Measurements from ENCODE around the gene RAVER2. TPM values are rescaled to one million over a fixed set of nuclear protein-coding genes. Genes with fewer than 3 reads are reported as not detected.
"Not testable (repeated sequence)": the region's sequence is repeated elsewhere in the genome, so short reads cannot be mapped to it uniquely, and the experiment has no call there.

RAVER2 gene
- total and polyA plus RNA-seq, 2 experiments from 2014 or later = 7.8 to 24.6 TPM

DNA sequence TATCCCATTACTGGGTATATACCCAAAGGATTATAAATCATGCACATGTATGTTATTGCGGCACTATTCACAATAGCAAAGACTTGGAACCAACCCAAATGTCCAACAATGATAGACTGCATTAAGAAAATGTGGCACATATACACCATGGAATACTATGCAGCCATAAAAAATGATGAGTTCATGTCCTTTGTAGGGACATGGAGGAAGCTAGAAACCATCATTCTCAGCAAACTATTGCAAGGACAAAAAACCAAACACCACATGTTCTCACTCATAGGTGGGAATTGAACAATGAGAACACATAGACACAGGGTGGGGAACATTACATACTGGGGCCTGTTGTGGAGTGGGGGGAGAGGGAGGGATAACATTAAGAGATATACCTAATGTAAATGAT is 4.2 kb upstream of the RAVER2 start:
- H3K4me3 ChIP-seq; H3K27ac ChIP-seq (ENCODE audit: low read depth); H3K4me3 Mint-ChIP-seq; H3K36me3 Mint-ChIP-seq (ENCODE audit: low read depth); H4K20me1 ChIP-seq (replicated peaks; ENCODE audit: insufficient read depth); H3F3A ChIP-seq (replicated peaks; ENCODE audit: low read depth); H3K4me2 ChIP-seq; ATAC-seq; H3K36me3 ChIP-seq (ENCODE audit: insufficient read depth); H3K9me3 Mint-ChIP-seq; DNase-seq (ENCODE audit: low spot score); H3K27me3 ChIP-seq (ENCODE audit: insufficient read depth); H3K9me2 ChIP-seq (ENCODE audit: insufficient read depth); H3K79me2 ChIP-seq (replicated peaks; ENCODE audit: insufficient read depth); H3K27me3 Mint-ChIP-seq (ENCODE audit: insufficient read depth, low read depth, poor library complexity); H3K4me1 ChIP-seq (ENCODE audit: insufficient read depth); H3K27ac Mint-ChIP-seq; H2AFZ ChIP-seq: not testable (repeated sequence)
- H3K4me1 Mint-ChIP-seq = peaks cover 11% of the 10 kb centered on the region

- DNase-seq (ENCODE audit: low spot score) (no peak), ATAC-seq (no peak)
- peaks cover 19% of the 10 kb centered on the region for H4K20me1 ChIP-seq (replicated peaks; ENCODE audit: insufficient read depth)
- H3K79me2 ChIP-seq (replicated peaks; ENCODE audit: insufficient read depth) = peaks cover 32% of the 10 kb centered on the region
- peak overlapping the region; percentile 84; the same call in 1 of the 2 replicates for H2AFZ ChIP-seq
- H3K4me1 Mint-ChIP-seq = peaks cover 25% of the 10 kb centered on the region
- H3F3A ChIP-seq (replicated peaks; ENCODE audit: low read depth) = no peaks in the 10 kb centered on the region; the same call in 1 of the 2 replicates
- no peaks in the 10 kb centered on the region for H3K9me3 Mint-ChIP-seq
- 0 out of 2 replicates have a peak overlapping the region, but pooled peaks have one; percentile 0 for H3K27ac Mint-ChIP-seq
- peak overlapping the region; percentile 89 for H3K4me3 ChIP-seq
- no peaks in the 10 kb centered on the region for H3K36me3 Mint-ChIP-seq (ENCODE audit: low read depth)
- H3K27me3 Mint-ChIP-seq (ENCODE audit: insufficient read depth, low read depth, poor library complexity) = no peaks in the 10 kb centered on the region
- H3K36me3 ChIP-seq (ENCODE audit: insufficient read depth) = peaks cover 2% of the 10 kb centered on the region; the same call in 1 of the 2 replicates
- H3K27ac ChIP-seq (ENCODE audit: low read depth) = no peak overlapping the region
- peaks cover 9% of the 10 kb centered on the region for H3K27me3 ChIP-seq (ENCODE audit: insufficient read depth)
- H3K9me2 ChIP-seq (ENCODE audit: insufficient read depth) = no peaks in the 10 kb centered on the region
- peak overlapping the region; percentile 70 for H3K4me2 ChIP-seq
- peak overlapping the region; percentile 72 for H3K4me3 Mint-ChIP-seq
- H3K4me1 ChIP-seq (ENCODE audit: insufficient read depth) = peaks cover 20% of the 10 kb centered on the region
- TF ChIP-seq, protein P1, sequence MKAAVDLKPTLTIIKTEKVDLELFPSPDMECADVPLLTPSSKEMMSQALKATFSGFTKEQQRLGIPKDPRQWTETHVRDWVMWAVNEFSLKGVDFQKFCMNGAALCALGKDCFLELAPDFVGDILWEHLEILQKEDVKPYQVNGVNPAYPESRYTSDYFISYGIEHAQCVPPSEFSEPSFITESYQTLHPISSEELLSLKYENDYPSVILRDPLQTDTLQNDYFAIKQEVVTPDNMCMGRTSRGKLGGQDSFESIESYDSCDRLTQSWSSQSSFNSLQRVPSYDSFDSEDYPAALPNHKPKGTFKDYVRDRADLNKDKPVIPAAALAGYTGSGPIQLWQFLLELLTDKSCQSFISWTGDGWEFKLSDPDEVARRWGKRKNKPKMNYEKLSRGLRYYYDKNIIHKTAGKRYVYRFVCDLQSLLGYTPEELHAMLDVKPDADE (IDR thresholded peaks at IDR 0.05) = no peak
- TF ChIP-seq, protein P2, sequence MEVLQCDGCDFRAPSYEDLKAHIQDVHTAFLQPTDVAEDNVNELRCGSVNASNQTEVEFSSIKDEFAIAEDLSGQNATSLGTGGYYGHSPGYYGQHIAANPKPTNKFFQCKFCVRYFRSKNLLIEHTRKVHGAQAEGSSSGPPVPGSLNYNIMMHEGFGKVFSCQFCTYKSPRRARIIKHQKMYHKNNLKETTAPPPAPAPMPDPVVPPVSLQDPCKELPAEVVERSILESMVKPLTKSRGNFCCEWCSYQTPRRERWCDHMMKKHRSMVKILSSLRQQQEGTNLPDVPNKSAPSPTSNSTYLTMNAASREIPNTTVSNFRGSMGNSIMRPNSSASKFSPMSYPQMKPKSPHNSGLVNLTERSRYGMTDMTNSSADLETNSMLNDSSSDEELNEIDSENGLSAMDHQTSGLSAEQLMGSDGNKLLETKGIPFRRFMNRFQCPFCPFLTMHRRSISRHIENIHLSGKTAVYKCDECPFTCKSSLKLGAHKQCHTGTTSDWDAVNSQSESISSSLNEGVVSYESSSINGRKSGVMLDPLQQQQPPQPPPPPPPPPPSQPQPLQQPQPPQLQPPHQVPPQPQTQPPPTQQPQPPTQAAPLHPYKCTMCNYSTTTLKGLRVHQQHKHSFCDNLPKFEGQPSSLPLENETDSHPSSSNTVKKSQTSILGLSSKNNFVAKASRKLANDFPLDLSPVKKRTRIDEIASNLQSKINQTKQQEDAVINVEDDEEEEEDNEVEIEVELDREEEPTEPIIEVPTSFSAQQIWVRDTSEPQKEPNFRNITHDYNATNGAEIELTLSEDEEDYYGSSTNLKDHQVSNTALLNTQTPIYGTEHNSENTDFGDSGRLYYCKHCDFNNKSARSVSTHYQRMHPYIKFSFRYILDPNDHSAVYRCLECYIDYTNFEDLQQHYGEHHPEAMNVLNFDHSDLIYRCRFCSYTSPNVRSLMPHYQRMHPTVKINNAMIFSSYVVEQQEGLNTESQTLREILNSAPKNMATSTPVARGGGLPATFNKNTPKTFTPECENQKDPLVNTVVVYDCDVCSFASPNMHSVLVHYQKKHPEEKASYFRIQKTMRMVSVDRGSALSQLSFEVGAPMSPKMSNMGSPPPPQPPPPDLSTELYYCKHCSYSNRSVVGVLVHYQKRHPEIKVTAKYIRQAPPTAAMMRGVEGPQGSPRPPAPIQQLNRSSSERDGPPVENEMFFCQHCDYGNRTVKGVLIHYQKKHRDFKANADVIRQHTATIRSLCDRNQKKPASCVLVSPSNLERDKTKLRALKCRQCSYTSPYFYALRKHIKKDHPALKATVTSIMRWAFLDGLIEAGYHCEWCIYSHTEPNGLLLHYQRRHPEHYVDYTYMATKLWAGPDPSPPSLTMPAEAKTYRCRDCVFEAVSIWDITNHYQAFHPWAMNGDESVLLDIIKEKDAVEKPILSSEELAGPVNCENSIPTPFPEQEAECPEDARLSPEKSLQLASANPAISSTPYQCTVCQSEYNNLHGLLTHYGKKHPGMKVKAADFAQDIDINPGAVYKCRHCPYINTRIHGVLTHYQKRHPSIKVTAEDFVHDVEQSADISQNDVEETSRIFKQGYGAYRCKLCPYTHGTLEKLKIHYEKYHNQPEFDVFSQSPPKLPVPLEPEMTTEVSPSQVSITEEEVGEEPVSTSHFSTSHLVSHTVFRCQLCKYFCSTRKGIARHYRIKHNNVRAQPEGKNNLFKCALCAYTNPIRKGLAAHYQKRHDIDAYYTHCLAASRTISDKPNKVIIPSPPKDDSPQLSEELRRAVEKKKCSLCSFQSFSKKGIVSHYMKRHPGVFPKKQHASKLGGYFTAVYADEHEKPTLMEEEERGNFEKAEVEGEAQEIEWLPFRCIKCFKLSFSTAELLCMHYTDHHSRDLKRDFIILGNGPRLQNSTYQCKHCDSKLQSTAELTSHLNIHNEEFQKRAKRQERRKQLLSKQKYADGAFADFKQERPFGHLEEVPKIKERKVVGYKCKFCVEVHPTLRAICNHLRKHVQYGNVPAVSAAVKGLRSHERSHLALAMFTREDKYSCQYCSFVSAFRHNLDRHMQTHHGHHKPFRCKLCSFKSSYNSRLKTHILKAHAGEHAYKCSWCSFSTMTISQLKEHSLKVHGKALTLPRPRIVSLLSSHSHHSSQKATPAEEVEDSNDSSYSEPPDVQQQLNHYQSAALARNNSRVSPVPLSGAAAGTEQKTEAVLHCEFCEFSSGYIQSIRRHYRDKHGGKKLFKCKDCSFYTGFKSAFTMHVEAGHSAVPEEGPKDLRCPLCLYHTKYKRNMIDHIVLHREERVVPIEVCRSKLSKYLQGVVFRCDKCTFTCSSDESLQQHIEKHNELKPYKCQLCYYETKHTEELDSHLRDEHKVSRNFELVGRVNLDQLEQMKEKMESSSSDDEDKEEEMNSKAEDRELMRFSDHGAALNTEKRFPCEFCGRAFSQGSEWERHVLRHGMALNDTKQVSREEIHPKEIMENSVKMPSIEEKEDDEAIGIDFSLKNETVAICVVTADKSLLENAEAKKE (CRISPR knock-in tag; IDR thresholded peaks at IDR 0.05) = no peak
- no peak for TF ChIP-seq STAT1 (IDR thresholded peaks at IDR 0.05; ENCODE audit: unreplicated experiment)
- TF ChIP-seq, protein P3, sequence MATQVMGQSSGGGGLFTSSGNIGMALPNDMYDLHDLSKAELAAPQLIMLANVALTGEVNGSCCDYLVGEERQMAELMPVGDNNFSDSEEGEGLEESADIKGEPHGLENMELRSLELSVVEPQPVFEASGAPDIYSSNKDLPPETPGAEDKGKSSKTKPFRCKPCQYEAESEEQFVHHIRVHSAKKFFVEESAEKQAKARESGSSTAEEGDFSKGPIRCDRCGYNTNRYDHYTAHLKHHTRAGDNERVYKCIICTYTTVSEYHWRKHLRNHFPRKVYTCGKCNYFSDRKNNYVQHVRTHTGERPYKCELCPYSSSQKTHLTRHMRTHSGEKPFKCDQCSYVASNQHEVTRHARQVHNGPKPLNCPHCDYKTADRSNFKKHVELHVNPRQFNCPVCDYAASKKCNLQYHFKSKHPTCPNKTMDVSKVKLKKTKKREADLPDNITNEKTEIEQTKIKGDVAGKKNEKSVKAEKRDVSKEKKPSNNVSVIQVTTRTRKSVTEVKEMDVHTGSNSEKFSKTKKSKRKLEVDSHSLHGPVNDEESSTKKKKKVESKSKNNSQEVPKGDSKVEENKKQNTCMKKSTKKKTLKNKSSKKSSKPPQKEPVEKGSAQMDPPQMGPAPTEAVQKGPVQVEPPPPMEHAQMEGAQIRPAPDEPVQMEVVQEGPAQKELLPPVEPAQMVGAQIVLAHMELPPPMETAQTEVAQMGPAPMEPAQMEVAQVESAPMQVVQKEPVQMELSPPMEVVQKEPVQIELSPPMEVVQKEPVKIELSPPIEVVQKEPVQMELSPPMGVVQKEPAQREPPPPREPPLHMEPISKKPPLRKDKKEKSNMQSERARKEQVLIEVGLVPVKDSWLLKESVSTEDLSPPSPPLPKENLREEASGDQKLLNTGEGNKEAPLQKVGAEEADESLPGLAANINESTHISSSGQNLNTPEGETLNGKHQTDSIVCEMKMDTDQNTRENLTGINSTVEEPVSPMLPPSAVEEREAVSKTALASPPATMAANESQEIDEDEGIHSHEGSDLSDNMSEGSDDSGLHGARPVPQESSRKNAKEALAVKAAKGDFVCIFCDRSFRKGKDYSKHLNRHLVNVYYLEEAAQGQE (IDR thresholded peaks at IDR 0.05; ENCODE audit: unreplicated experiment) = no peak
- no peak for TF ChIP-seq EZH2phosphoT487 (IDR thresholded peaks at IDR 0.05; ENCODE audit: unreplicated experiment)
- TF ChIP-seq JUNB (IDR thresholded peaks at IDR 0.05; ENCODE audit: unreplicated experiment) = no peak
- TF ChIP-seq POLR2AphosphoS5 (IDR thresholded peaks at IDR 0.05; ENCODE audit: low read depth) = no peak
- no peak for TF ChIP-seq CREB1 (CRISPR knock-in tag; IDR thresholded peaks at IDR 0.05; ENCODE audit: low read depth)
- no peak for TF ChIP-seq NANOG (IDR thresholded peaks at IDR 0.05; ENCODE audit: borderline replicate concordance)
- TF ChIP-seq EZH2 (IDR thresholded peaks at IDR 0.05; ENCODE audit: low read depth, unreplicated experiment) = no peak
- no peak for TF ChIP-seq ZNF114 (CRISPR knock-in tag; IDR thresholded peaks at IDR 0.05)
Measured at GRCh38 chr1:64743954-64744491, 852 bp upstream of the RAVER2 start.

All from GM23338 (cell line).